A673 (cell line): ENCODE measurements around the gene NUP50.

Experiments used
- EZH2 ChIP-seq: fragments of 200-600 bp; sonication (generic); IDR thresholded peaks from 2 replicates; pipeline ENCODE4 v1.6.1; 2017; ENCODE audit warnings: borderline replicate concordance, low read depth, mild to moderate bottlenecking, mixed read lengths, antibody characterized with exemption, low read length; ENCODE audit not compliant: poor library complexity, severe bottlenecking
- TF ChIP-seq, protein P1 (sequence below): fragments of 300-800, 200-600 bp; sonication (generic); conservative IDR thresholded peaks from 2 replicates; pipeline ENCODE4 v1.5.1; 2017; ENCODE audit warnings: low read depth, mild to moderate bottlenecking, antibody characterized with exemption, low read length, moderate library complexity, mixed read lengths

DNA sequence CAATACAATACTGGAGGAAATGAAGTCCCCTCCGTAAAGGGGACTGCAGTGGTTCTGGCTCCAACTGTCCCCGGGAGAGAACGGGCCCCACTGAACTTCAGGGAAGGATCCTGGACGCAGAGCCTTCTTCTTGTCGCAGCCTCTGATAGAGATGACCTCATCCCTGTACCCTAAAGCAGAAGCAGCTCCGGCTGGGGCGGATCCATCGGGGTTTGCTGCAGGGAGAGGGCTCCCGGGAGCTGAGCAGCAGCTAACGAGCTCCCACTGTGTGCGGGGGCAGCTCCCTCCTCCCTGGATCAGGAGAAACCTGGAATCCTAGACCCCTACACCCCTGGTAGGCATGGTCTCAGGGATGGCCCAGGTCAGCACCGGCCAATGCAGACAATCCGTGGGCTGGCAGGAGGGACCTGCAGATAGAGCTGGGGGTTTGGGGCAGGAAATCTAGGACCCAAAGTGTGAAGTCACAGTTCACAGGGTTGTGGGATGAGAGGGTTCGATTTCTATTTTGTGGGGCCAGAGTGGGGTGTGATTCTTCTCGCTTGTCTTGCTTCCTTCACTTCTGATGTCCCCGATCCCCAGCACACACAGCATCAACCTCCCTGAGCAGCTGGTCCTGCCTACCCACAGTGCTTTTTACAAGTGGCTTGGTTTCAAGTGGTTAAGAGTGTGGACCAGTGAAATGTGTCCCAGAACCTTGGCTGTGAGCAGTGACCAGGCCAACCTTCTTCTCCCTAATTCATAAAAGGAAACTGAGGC lies 64.1 kb downstream of the NUP50 start:
- TF ChIP-seq, protein P1, sequence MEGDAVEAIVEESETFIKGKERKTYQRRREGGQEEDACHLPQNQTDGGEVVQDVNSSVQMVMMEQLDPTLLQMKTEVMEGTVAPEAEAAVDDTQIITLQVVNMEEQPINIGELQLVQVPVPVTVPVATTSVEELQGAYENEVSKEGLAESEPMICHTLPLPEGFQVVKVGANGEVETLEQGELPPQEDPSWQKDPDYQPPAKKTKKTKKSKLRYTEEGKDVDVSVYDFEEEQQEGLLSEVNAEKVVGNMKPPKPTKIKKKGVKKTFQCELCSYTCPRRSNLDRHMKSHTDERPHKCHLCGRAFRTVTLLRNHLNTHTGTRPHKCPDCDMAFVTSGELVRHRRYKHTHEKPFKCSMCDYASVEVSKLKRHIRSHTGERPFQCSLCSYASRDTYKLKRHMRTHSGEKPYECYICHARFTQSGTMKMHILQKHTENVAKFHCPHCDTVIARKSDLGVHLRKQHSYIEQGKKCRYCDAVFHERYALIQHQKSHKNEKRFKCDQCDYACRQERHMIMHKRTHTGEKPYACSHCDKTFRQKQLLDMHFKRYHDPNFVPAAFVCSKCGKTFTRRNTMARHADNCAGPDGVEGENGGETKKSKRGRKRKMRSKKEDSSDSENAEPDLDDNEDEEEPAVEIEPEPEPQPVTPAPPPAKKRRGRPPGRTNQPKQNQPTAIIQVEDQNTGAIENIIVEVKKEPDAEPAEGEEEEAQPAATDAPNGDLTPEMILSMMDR: no peak
- TF ChIP-seq EZH2: no peak
